ENCODE measurements around the gene IZUMO1. TPM values are rescaled to one million over a fixed set of nuclear protein-coding genes. Genes with fewer than 3 reads are reported as not detected.

The IZUMO1 gene
- total and polyA plus RNA-seq, 2 of the 8 experiments (the other 6 are each of a cell fraction or from before 2014, with no cell fraction given): 0.33 to 1.8 TPM

DNA sequence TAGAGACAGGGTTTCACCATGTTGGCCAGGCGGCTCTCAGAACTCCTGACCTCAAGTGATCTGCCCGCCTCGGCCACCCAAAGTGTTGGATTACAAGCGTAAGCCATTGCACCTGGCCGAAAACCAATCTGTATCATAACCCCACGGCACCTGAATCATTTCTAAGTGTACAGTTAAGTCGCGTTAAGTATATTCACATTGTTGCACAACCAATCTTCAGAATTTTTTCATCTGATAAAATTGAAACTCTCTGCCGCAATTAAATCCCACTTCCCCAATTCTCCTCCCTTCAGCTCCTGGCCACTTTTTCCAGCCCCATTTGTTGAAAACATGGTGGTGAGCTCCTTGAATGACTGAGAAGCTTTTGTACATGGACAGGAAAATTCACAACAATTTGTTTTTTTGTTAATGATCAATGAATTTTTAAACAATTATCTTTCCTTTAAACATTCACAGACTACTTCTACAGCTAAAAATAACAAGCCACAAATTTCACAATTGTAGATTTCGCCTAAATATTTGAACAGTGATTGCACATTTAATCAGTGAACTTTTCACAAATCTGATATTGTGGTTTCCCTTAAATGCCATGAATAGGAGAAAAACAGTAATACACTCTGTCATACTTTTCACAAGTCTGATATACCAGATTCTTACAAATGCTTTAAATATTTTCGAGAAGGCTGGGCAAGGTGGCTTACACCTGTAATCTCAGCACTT lies 22.4 kb upstream of the IZUMO1 start:
- no peak overlapping the region for H3K27ac ChIP-seq (ENCODE audit: low read depth, low read length)
- ChIA-PET POLR2A (ENCODE audit: partially characterized antibody) (interaction anchor here (0.7 to 5.0 kb wide), 7 partner anchors 10 to 123 kb away, joined by 3 to 39 read pairs (median 6); partner anchors contain the start of genes CA11 and FUT2), CTCF (ENCODE audit: partially characterized antibody) (interaction anchor here (0.6 to 2.2 kb wide), 8 partner anchors 11 to 167 kb away, joined by 3 to 8 read pairs (median 4); no protein-coding TSS in a partner anchor)
- H4K5ac ChIP-seq (ENCODE audit: insufficient read length, low read depth, low read length): no peak overlapping the region
- DNase-seq (ENCODE audit: low read depth in 1 of 2, low spot score in 2 of 2): no peak
- no peaks in the 10 kb centered on the region for H3K36me3 ChIP-seq (ENCODE audit: control insufficient read depth in 2 of 4, insufficient read depth in 4 of 4, low read length in 3 of 4)
- H3K23me2 ChIP-seq (ENCODE audit: low read depth, low read length): no peaks in the 10 kb centered on the region
- H3K18ac ChIP-seq (ENCODE audit: extremely low read depth, low read length): no peak overlapping the region
- no peaks in the 10 kb centered on the region for H3K79me1 ChIP-seq (ENCODE audit: low read depth, low read length)
- no peak overlapping the region for H3K14ac ChIP-seq (ENCODE audit: insufficient read length)
- no peaks in the 10 kb centered on the region for H3K79me2 ChIP-seq (ENCODE audit: control insufficient read depth in 1 of 2, insufficient read depth in 2 of 2, low read length in 2 of 2)
- no peak overlapping the region for H4K91ac ChIP-seq (replicated peaks; ENCODE audit: insufficient read length, low read length)
- no peaks in the 10 kb centered on the region for H3K4me1 ChIP-seq (replicated peaks in 1 of 4; ENCODE audit: control insufficient read depth in 3 of 4, insufficient read depth in 4 of 4, low read length in 3 of 4)
- no peak overlapping the region for H3K23ac ChIP-seq (ENCODE audit: insufficient read length)
- no peak for FAIRE-seq
- 89% methylated on average over 11 of the region's 11 CpGs; no CpG with 5 or more reads in 1 of the 2 experiments for WGBS, 2 experiments (ENCODE audit: extremely low coverage in 1 of 2, insufficient coverage in 1 of 2, insufficient read length in 1 of 2, insufficient replicate concordance in 2 of 2, low coverage in 1 of 2, low lambda C conversion rate in 2 of 2, missing lambda C conversion rate in 1 of 2)
- no peak overlapping the region for H2BK5ac ChIP-seq (ENCODE audit: low read depth, low read length)
- H2BK20ac ChIP-seq (ENCODE audit: low read length): no peak overlapping the region
- H4K20me1 ChIP-seq (replicated peaks in 1 of 2; ENCODE audit: control insufficient read depth in 1 of 2, insufficient read depth in 2 of 2, low read length in 2 of 2): no peaks in the 10 kb centered on the region
- H3K9me3 ChIP-seq (ENCODE audit: insufficient read depth in 2 of 2, low read depth in 1 of 2, low read length in 1 of 2): no peaks in the 10 kb centered on the region
- no peak overlapping the region; the same call in 1 of the 2 replicates for H4K8ac ChIP-seq (ENCODE audit: extremely low read depth, insufficient read depth, low read length)
- no peak overlapping the region for H2BK15ac ChIP-seq (ENCODE audit: low read length)
- no peak overlapping the region for H3K4me3 ChIP-seq (ENCODE audit: extremely low read depth in 1 of 4, insufficient read depth in 2 of 4, low read depth in 3 of 4, low read length in 4 of 4)
- no peak overlapping the region for H3K4ac ChIP-seq (replicated peaks; ENCODE audit: insufficient read length, low read depth, low read length)
- no peak overlapping the region for H3K56ac ChIP-seq (replicated peaks; ENCODE audit: insufficient read length, low read depth, low read length)
- H3K9ac ChIP-seq (replicated peaks in 1 of 4; ENCODE audit: extremely low read depth in 1 of 4, low read depth in 3 of 4, low read length in 3 of 4): no peak overlapping the region
- no peak overlapping the region for H3K4me2 ChIP-seq (ENCODE audit: insufficient read depth in 1 of 2, low read depth in 2 of 2, low read length in 2 of 2)
- no peak overlapping the region for H2AFZ ChIP-seq (ENCODE audit: low read length)
- no peak overlapping the region for H2AK5ac ChIP-seq (ENCODE audit: low read depth, low read length)
- no peaks in the 10 kb centered on the region for H3K27me3 ChIP-seq (replicated peaks in 1 of 4; ENCODE audit: control insufficient read depth in 3 of 4, extremely low read depth in 1 of 4, insufficient read depth in 3 of 4, low read length in 3 of 4)
- H2BK120ac ChIP-seq (replicated peaks; ENCODE audit: low read depth, low read length): no peak overlapping the region
- H2BK12ac ChIP-seq (ENCODE audit: low read depth, low read length): no peak overlapping the region
- TF ChIP-seq CEBPB (IDR thresholded peaks at IDR 0.05; ENCODE audit: low read depth, low read length) (no peak), SP1 (IDR thresholded peaks at IDR 0.05; ENCODE audit: low read depth, low read length) (no peak), TEAD4 (IDR thresholded peaks at IDR 0.05; ENCODE audit: low read depth, low read length) (no peak), EZH2 (IDR thresholded peaks at IDR 0.05; ENCODE audit: low read depth, low read length, severe bottlenecking) (no peak), RAD21 (IDR thresholded peaks at IDR 0.05 in 1 of 2, conservative IDR thresholded peaks at IDR 0.05 in 1 of 2; ENCODE audit: low read depth in 2 of 2, low read length in 2 of 2) (no peak), YY1 (IDR thresholded peaks at IDR 0.05; ENCODE audit: low read depth, low read length) (no peak), BACH1 (IDR thresholded peaks at IDR 0.05; ENCODE audit: low read length) (no peak), JUND (IDR thresholded peaks at IDR 0.05; ENCODE audit: low read length) (no peak)
- TF ChIP-seq, protein P1, sequence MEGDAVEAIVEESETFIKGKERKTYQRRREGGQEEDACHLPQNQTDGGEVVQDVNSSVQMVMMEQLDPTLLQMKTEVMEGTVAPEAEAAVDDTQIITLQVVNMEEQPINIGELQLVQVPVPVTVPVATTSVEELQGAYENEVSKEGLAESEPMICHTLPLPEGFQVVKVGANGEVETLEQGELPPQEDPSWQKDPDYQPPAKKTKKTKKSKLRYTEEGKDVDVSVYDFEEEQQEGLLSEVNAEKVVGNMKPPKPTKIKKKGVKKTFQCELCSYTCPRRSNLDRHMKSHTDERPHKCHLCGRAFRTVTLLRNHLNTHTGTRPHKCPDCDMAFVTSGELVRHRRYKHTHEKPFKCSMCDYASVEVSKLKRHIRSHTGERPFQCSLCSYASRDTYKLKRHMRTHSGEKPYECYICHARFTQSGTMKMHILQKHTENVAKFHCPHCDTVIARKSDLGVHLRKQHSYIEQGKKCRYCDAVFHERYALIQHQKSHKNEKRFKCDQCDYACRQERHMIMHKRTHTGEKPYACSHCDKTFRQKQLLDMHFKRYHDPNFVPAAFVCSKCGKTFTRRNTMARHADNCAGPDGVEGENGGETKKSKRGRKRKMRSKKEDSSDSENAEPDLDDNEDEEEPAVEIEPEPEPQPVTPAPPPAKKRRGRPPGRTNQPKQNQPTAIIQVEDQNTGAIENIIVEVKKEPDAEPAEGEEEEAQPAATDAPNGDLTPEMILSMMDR (IDR thresholded peaks at IDR 0.05; ENCODE audit: control extremely low read depth in 1 of 3, insufficient read depth in 1 of 3, low read depth in 1 of 3, low read length in 3 of 3): no peak
